H1 (cell line): Measurements from ENCODE around the gene PRTG.

Experiments
- CHD2 ChIP-seq: IDR thresholded peaks from 2 replicates; pipeline ENCODE4 v1.6.1; 2012; ENCODE audit warnings: low read length, improper control_type of control experiment
- CREB1 ChIP-seq: IDR thresholded peaks from 2 replicates; pipeline ENCODE4 v1.6.1; 2012; ENCODE audit warnings: inconsistent platforms
- CTCF ChIP-seq, 3 experiments: IDR thresholded peaks; 1 replicate in 2 of 3; 2 replicates in 1 of 3; pipeline versions ENCODE4 v1.5.1 to v1.6.1; 2011; ENCODE audit warnings: low read length in 3 of 3, mild to moderate bottlenecking in 3 of 3, inconsistent platforms in 2 of 3, low read depth in 1 of 3, moderate library complexity in 1 of 3; ENCODE audit not compliant: insufficient read depth in 1 of 3; ENCODE audit errors: control extremely low read depth in 1 of 3
- E2F6 ChIP-seq: IDR thresholded peaks from 2 replicates; pipeline ENCODE4 v1.6.1; 2012; ENCODE audit warnings: inconsistent platforms
- EZH2 ChIP-seq: fragments of 200-600 bp; sonication (generic); IDR thresholded peaks from 2 replicates; pipeline ENCODE4 v1.7.1; 2012; ENCODE audit warnings: low read depth, mild to moderate bottlenecking, moderate library complexity, low read length, inconsistent platforms; ENCODE audit not compliant: severe bottlenecking
- POLR2A ChIP-seq, 2 experiments: IDR thresholded peaks; 1 replicate in 1 of 2; 2 replicates in 1 of 2; pipeline ENCODE4 v1.6.1; 2011; ENCODE audit warnings: low read depth in 2 of 2, low read length in 2 of 2, mild to moderate bottlenecking in 2 of 2; ENCODE audit errors: control extremely low read depth in 1 of 2
- TEAD4 ChIP-seq: IDR thresholded peaks from 2 replicates; pipeline ENCODE4 v1.6.1; 2012; ENCODE audit warnings: low read depth, low read length, inconsistent platforms, mixed read lengths

- TF ChIP-seq TEAD4 (no peak), CTCF (IDR thresholded peaks at IDR 0.05; ENCODE audit: control extremely low read depth in 1 of 3, insufficient read depth in 1 of 3, low read depth in 1 of 3, low read length in 3 of 3) (no peak), POLR2A (IDR thresholded peaks at IDR 0.05; ENCODE audit: control extremely low read depth in 1 of 2, low read depth in 2 of 2, low read length in 2 of 2) (no peak), CREB1 (no peak), CHD2 (no peak), E2F6 (no peak), EZH2 (no peak)
These were observed 153.7 kb downstream of the PRTG start for GRCh38 chr15:55589287-55589686.
